NCI-H2227 treated with DMSO at 0.1 percent for 48 hours (cell line): ENCODE measurements around the gene RHEB.
A peak's percentile ranks its signal among the peaks of the same experiment; 100 is the strongest.
"Not testable (repeated sequence)": the region's sequence is repeated elsewhere in the genome, so short reads cannot be mapped to it uniquely, and the experiment has no call there.

ENCODE experiments used
- DNase-seq: peaks from one replicate; lab custom pipeline; 2025; lab: John Stamatoyannopoulos, UW

The RHEB gene

GRCh38 chr7:151519765-151520418, at the start of gene RHEB:
Gene RHEB (minus strand): TSS chr7:151519895. CDS start chr7:151519511, 384 bp downstream.
- peak; percentile 99 for DNase-seq

- no peak for DNase-seq
These were observed 47.2 kb upstream of the RHEB start for GRCh38 chr7:151566897-151567320.

- DNase-seq: no peak
These were observed 45.8 kb upstream of the RHEB start for GRCh38 chr7:151565541-151565940.

- no peak for DNase-seq
These were observed 40.5 kb upstream of the RHEB start for GRCh38 chr7:151560243-151560642.

GRCh38 chr7:151559557-151560183, 40.0 kb upstream of the RHEB start:
- DNase-seq: no peak

- no peak for DNase-seq
These were observed 38.9 kb upstream of the RHEB start for GRCh38 chr7:151558575-151558974.

- no peak for DNase-seq
These were observed 36.9 kb upstream of the RHEB start for GRCh38 chr7:151556592-151556991.

GRCh38 chr7:151553356-151553755, 33.7 kb upstream of the RHEB start:
- no peak for DNase-seq

GRCh38 chr7:151552352-151553028, 32.8 kb upstream of the RHEB start:
- DNase-seq: no peak

GRCh38 chr7:151551820-151552219, 32.1 kb upstream of the RHEB start:
- no peak for DNase-seq

GRCh38 chr7:151550656-151551286, 31.1 kb upstream of the RHEB start:
- DNase-seq: no peak

GRCh38 chr7:151549644-151550043, 29.9 kb upstream of the RHEB start:
- DNase-seq: no peak

- DNase-seq: no peak
These were observed 29.4 kb upstream of the RHEB start for GRCh38 chr7:151549083-151549482.

- no peak for DNase-seq
These were observed 24.5 kb upstream of the RHEB start for GRCh38 chr7:151544183-151544582.

GRCh38 chr7:151542606-151543130, 23.0 kb upstream of the RHEB start:
- DNase-seq: no peak

- DNase-seq: no peak
These were observed 22.2 kb upstream of the RHEB start for GRCh38 chr7:151541709-151542499.

GRCh38 chr7:151540146-151540545, 20.5 kb upstream of the RHEB start:
- DNase-seq: no peak

- peak; percentile 18 for DNase-seq
These were observed 19.5 kb upstream of the RHEB start for GRCh38 chr7:151539088-151539671.

- DNase-seq: no peak
These were observed 18.3 kb upstream of the RHEB start for GRCh38 chr7:151537818-151538561.

- not testable (repeated sequence) for DNase-seq
These were observed 16.5 kb upstream of the RHEB start for GRCh38 chr7:151536178-151536577.

GRCh38 chr7:151529842-151530241, 10.1 kb upstream of the RHEB start:
- DNase-seq: no peak
